Activated naive CD4-positive, alpha-beta T cell treated with Interleukin-2 at 50 U/mL for 16 hours (primary cell): ENCODE measurements around the gene EID1.

Experiments
- DNase-seq: peaks from one replicate; pipeline ENCODE4 v3.0.0-alpha.2; 2020

EID1 gene

DNA sequence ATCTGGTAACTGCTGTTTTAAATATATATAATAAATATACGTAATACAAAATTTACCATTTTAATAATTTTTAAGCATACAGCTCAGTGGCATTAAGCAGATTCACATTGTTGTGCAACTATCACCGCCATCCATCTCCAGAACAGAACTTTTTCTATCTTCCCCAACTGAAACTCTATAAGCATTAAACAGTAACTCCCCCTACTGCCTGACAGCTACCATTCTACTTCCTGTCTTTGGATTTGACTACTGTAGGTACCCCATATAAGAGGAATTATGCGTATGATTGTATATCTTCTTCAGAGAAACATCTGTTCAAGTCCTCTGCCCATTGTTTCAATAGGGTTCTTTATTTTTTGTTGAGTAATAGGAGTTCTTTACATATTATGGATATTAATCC is 36.8 kb downstream of the EID1 start:
- DNase-seq, result no peak

DNA sequence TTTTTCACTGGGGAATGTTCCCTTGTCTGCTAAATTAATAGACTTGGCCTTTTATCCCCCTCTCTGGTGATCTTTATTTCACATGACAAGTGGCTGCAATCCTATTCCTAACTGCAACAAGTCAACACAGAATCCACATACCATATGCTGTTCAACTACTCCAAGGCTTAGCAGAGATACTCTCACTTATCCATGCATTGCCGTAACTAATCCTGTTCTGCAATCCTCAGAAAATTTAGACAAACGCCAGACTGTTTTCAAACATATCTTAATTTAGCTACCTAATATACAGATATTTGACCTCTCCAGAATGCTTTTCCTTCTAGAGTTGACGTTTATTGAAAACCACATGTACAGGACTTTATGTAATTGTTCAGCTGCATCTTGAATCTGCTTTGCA is 37.9 kb downstream of the EID1 start:
- no peak for DNase-seq

DNA sequence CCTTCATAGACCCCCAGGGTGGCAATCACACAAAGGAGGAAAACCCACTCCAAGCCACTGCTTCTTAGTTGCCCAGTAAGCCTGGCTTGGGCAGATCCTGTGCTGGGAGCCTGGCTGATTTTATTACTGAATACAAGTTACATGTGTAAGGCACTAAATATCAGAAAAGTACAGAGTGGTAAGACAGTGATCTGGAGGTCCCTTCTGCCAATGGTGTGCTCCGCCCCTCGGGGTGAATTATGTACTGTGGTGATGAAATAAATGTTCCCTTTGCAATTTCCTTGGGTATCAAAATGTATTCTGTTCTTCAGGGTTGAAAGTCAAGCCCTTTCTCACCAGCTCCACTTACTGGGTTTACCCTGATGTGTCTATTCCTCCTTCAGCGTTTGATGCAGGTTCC is 38.8 kb downstream of the EID1 start:
- no peak for DNase-seq

DNA sequence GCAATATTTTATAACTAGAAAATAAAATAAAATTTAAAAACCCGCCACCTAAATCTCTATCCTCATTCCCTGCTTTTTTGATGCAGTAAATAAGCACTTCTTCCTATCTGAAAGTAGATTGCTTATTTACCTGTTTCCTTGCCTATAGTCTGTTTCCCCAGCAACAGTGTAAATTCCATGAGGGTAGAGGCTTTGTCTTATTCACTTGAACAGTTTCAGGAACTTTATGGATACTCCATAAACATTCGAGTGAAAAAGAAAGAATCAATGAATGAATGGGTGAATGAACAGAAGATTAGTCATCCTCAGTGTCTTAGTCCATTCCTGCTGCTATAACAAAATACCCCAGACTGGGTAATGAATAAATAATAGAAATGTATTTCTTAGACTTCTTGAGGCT is 44.1 kb downstream of the EID1 start:
- no peak for DNase-seq

DNA sequence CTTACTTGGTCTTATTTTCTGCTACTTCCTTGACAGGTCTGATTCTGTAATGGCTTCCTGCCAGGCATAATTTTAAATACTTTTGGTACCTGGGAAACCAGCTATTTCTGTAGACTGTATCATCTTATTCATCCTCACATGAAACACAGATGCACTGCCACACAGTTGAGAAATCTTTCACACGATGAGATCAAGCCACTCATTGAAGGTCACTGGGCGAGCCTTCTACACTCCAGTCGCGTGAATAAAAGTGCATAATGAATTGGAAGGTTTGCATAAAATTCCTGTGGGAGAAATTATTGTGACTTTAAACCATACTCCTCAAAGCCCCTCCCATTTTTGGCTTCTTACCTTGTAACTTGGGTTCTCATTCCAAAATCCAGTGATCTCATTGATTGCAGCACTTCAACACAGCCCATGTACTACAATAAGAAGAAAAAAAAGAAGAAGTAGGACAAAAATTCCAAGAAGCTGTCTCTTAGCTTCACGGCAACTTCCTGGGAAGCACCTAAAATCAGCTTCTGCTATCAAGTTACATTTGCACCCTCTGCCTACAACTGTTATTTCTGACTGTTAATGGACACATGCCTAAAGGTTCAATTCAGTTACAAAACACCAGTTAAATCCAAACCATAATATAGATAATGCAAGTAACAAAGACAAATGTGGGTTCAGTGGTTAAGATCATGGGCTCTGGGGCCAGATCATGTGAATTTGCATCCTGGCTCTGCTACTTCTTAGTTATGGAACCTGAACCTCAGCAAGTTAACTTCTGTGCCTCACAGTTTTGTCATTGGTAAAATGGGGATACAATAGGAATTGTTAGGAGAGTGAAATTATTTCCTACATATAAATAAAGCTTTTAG is 46.8 kb downstream of the EID1 start:
- DNase-seq, result no peak

DNA sequence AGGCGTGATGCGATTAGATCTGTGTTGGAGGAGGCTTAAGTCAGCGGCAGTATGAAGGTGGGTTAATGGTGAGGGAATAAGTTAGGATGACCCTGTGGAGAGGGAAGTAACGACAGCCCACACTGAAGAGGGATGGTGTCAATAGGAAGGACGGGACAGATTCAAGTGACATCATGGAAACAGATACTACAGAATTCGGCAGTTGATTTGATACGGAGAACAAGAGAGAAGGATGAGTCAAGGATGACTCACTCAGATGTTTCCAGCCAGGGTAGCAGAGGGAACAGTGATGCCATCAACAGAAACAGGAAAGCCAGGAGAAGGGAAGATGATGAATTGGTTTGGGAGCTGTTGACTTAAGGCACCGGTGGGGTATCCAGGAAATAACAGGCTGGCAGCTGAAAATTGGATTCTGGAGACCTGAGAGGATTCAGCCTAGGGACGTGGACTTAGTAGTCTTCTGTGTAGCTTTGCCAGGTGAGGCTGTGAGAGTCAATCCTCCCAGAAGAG is 47.8 kb downstream of the EID1 start:
- DNase-seq, result no peak

DNA sequence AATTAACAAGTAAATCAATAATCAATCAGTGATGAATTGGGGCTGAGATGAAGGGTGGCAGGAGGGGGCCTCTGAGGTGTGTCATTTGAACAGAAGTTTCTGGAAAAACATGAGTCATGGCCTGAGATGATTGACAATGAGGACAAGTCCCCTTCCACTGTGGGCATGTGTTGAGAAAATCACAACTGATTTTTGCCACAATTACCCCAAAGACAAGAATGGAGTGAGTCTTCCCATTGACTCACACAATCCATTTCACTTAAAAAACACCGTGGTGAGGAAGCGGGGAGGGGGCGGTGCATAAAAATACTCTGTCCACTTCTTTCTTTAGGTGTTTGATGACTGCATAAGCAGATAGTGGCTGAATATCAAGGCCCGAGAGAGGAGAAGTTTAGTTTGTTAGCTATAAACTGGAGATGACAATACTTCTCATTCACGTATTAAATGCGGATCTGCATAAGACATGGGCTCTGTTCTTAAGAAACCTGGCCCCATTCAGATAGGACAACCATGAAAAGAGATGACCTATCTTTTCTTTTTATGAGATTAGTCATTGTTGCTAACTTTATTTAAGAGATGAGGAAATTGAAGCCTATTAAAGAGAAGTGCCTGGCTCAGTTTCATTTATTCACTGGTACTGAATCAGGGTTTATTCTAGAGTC is 51.1 kb downstream of the EID1 start:
- peak; percentile 55 for DNase-seq

DNA sequence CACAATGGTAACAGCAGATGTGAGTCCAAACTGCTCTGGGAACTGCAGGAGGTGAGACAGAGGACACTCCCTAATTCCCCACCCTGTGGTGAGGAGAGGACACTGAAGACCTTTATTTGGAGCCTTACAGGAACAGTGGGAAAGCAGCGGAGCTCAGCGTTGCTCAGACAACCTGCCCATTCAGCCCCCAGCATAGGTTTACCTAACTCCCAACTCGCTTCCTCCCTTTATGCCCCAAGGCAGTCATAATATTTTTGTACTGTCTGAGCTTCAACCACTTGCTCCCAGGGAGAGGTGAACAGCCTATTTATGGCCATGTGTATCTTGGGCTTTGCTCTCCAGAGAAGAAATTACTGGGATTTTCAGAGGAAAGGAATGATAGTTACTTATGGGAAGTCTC is 51.7 kb downstream of the EID1 start:
- DNase-seq, result no peak
